ENCODE measurements around the gene CBL.

Gene CBL

GRCh38 chr11:119315131-119316015 lies 109.2 kb downstream of the CBL start:
- DNase-seq = peak; percentile 34

DNA sequence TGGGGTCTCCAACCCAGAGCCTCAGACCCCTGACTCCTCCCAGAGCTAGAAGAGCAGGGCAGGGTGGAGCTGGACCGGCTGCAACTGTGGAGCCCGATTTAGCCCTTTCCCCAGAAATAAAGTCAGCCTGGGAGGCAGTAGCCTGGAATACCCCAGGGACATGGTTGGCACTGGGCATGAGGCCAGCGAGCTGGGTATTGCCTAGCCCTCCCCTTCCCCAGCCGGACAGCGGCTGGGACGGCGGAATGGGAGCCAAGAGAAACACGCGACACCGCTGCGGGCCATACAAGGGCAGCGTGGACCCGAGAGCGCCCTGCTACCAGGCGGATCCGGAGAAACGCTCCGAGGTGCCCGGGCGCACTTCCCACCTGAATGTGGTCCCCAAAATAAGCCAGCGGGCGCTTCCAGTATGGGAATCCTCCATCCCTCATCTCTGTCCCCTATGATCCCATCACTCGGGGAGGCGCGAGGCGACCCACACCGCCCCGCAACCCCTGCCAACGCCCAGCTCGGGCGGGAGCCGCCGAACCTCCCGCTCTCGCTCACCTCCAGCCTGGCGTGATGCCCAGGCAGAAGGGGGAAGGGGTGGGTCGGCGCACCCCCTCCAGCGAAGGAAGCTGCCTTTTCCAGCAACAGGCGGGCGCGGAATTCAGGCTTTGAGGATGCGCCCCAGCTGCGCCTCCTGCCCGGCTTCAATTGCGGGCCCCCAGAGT lies 110.0 kb downstream of the CBL start:
- no peak for DNase-seq

DNA sequence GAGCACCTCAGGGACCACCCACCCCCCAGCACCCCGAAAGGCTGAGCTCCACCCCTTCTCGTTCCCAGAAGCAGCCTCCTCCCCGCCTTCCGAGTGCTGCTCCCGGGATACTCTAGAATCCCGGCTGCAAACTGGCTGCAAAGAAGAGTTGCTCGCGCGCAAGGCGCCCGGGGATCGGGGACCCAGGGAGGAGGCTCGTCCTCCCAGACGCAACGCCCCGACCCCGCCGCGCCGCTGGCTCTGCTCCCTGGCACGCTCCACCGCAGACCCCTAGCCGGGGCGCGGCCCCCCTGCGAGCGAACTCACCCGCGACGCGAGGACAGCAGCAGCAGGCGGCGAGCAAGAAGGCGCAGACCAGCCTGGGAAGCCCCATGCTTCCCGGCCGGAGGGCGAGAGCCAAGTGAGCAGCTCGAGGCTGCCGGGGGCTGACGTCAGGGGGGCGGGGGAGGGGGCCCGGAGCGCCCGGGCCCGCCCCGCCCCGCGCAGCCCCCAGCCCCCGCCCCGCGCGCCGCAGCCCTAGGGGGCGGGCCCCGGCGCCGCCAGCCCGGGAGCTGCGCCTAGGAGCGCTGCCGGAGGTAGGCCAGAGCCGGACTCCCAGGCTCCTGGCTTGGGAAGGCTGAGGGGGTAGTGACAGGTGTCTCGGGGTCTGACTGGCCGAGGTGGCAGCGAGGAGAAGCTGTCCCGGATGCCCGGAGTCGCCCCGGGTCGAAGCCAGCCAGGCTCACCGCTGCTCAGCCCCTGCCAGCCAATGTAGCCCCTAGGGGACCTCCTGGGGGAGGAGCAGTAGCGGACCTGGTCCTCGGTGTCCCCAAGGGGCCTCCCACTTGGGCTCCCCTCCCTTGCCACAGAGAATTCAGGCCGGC lies 110.8 kb downstream of the CBL start, which contains the start of gene MCAM:
TSS of gene MCAM (minus strand) at position 402 of the 863 bp plus-strand sequence. CDS start at position 373, 29 bp downstream.
- DNase-seq = peak; percentile 63

GRCh38 chr11:119317592-119318239 lies 111.6 kb downstream of the CBL start:
- no peak for DNase-seq

GRCh38 chr11:119318240-119319135 lies 112.3 kb downstream of the CBL start:
- peak; percentile 72 for DNase-seq

GRCh38 chr11:119319136-119319699 lies 113.1 kb downstream of the CBL start:
- no peak for DNase-seq

DNA sequence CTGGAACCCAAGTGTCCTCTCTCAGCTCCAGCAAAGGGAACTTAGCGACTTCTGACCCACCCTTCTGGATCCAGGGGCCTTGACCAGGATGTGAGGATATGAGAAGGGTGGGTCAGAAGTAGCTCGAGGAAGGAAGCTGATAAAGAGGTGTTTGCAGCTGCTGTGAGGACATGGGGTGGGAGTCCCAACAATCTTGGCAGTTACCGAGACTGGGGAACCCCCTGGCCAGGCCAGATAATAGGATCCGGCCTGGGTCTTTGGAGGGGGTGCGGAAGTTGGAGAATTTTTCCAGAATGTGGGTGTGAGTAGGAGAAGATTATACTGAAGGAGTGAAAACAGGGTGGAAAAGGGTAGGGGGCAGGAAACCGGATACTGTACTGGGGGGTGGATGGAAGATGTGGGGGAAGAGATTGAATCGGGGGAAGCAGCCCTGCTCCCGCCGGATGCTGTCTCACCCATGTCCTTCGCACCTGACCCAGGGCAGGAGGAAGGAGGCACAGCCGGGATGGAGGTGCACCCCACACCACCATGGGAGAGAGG lies 113.6 kb downstream of the CBL start:
- no peak for DNase-seq

DNA sequence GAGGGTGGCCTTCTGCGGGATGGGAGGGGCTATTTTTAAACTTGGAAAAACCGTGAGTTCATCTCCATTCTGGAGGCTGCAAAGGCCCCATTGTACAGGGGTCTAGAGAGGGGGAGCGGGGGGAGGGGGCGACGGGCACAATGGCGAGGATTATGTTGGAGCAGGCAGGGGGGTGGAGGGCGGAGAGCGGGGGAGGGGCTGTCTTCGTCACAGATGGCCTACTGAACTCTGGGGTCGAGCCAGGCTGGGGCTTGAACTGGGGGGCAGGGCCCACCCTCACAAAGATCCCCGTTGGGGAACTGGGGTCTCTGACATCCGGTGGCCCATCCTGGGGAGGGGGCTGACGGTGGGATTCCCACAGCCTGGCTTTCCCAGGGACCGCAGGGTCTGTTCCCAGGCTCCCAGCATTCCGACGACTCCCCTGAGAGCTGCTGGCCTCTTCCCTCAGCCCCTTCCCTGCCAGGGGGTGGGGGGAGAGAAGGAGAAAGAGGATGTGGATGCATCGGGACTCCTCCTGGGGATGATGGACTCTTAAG lies 114.2 kb downstream of the CBL start:
- DNase-seq = peak; percentile 49

DNA sequence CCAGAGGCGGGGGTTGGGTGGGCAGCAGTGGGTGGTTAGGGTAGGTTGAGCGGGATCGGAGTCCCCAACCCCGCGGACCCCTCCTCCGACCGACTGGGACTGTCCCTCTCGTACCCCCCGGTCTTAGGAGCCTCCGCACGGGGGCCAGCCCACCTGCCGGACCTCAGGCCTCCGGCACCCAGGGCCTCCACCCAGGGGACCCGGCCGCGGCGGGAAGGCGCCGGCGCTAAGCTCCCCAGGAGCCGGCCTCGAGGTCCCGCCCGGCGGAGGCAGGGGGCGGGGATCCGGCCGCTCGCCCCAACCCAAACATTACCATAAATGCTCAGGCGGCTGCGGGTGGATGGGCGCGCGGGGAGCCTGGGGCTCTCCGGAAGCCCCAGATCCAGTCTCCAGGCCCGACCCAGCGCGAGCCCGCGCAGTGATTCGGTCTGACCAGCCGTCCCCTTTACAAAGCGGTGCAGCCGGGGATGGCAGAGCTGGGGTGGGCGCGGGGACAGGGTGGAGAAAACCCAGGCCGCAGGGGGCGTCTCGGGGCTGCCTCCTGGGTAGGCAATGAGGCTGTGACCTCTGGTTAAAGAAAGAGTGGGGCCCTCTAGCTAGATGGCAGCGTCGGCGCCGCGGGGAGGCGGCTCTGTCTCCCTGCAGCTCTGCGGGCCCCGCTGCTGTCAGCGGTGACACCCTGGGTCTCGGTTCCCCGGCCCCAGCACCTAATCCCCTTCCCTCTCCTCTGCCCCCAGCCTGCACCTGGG lies 114.8 kb downstream of the CBL start:
- DNase-seq = peak; percentile 81

GRCh38 chr11:119322360-119322739 lies 116.2 kb downstream of the CBL start:
- no peak for DNase-seq

- no peak for DNase-seq
Measured at GRCh38 chr11:119322921-119323531, 116.9 kb downstream of the CBL start.

GRCh38 chr11:119323532-119324033 lies 117.4 kb downstream of the CBL start:
- peak; percentile 67 for DNase-seq

- no peak for DNase-seq
Measured at GRCh38 chr11:119324189-119324588, 118.0 kb downstream of the CBL start.

- DNase-seq = no peak
Measured at GRCh38 chr11:119329320-119329719, 123.2 kb downstream of the CBL start.

- no peak for DNase-seq
Measured at GRCh38 chr11:119330237-119330636, 124.1 kb downstream of the CBL start.

DNA sequence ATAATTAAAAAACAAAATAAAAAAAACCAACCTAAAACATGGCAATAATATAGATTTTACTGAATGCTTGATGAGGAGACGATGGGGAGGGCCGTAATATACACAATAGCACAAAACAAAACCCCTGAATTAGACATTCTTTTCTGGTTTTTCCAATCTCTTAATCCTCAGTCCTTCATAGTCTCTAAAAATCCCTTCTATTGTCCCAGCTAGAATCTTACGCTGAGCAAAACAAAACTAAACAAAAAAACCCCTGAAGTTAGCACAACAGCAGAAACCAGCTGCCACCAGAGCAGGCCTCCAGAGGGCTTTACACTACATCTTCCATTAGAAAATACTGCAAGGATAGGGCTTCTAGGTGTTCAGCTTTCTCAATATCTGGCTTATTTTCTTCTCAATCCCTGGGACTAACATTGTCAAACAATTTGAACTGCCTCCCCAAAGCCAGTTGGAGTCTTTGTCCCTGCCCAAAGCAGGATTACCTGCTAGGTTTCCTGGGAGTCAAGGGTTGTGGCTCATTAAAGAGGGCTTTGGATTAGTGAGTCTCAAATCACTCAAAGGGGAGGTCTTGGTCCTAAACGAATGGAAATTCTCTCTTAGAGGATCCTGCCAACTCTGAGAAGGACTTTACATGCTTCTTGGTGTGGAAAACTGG lies 126.1 kb downstream of the CBL start:
- no peak for DNase-seq

GRCh38 chr11:119334174-119334930 lies 128.2 kb downstream of the CBL start, which contains the start of gene RNF26:
Gene RNF26, plus strand, starts transcription at chr11:119334527. Its CDS starts 596 bp downstream, at chr11:119335123.
- peak; percentile 98 for DNase-seq

Measured in fibroblast of skin of abdomen (primary cell).